ENCODE results near the gene ZNF77.
A peak's percentile ranks its signal among the peaks of the same experiment; 100 is the strongest.
"Not testable (repeated sequence)": the region's sequence is repeated elsewhere in the genome, so short reads cannot be mapped to it uniquely, and the experiment has no call there.

The ZNF77 gene

DNA sequence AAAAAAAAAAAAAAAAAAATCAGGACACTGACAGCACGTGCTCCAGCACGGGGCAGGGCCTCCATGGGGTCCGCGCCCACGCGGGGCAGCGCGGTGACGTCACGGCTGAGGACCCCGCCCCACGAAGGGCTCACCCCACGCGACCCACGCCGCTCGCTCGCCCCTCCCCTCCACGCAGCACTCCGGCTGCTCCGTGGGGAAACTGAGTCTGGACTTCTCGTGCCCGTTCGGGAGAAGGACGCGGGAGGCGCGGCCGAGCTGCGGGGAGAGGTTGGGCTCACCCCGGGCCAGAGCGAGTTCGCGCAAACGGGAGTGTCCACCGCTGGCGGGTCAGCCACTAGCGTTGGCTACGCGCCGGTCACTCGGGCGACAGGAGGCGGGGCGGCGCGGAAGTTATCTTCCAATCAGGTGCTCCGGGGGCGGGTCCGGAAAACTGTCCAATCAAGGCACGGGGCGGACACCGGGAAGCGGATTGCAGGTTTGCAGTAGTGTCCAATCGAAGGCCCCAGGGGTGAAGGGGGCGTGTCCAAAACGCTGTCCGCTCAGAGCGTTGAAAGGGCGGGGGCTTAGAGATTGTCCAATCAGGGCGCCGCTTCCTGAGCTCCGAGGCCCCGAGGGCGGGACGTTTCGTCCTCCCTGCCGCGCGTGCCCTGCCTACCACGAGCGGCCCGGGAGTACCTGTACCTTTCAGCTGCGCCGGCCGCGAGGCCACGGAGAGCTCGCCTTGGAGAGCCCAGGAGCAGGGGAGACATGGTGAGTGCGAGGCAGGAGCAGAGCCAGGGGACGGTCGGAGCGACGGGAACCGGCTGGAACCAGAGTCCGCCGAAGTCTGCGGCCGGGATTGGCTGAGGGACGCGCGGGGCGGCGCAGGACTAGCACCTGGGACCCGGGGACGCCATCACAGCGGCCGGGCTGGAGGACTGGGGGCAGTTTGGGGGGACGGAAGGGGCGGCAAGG, 44.2 kb downstream of the ZNF77 start, which contains the start of gene ZNF57:
Gene ZNF57, plus strand, starts transcription at position 633 of the 957 bp plus-strand sequence. Its CDS starts 118 bp downstream, at position 751.
- Histone ChIP-seq H3K9me3 (ENCODE audit: control insufficient read depth in 1 of 2, low read length in 2 of 2) (peaks cover 0 to 5% of the 10 kb centered on the region in 2 donors), H3K4me1 (ENCODE audit: control insufficient read depth in 1 of 2, insufficient read depth in 2 of 2, low read length in 2 of 2) (peaks cover 5 to 11% of the 10 kb centered on the region in 2 donors), H3K27me3 (ENCODE audit: control insufficient read depth in 1 of 2, insufficient read depth in 2 of 2, low read length in 2 of 2) (no peaks in the 10 kb centered on the region), H3K9ac (ENCODE audit: low read depth in 1 of 2, low read length in 2 of 2) (peak within 1 kb of the TSS; percentile 77 to 84), H3K4me3 (ENCODE audit: low read depth in 1 of 2, low read length in 2 of 2) (peak within 1 kb of the TSS; percentile 73 to 86), H3K36me3 (ENCODE audit: control insufficient read depth in 1 of 2, insufficient read depth in 2 of 2, low read length in 2 of 2) (no peaks in the 10 kb centered on the region), H3K27ac (ENCODE audit: low read depth, low read length) (peak within 1 kb of the TSS; percentile 80)

DNA sequence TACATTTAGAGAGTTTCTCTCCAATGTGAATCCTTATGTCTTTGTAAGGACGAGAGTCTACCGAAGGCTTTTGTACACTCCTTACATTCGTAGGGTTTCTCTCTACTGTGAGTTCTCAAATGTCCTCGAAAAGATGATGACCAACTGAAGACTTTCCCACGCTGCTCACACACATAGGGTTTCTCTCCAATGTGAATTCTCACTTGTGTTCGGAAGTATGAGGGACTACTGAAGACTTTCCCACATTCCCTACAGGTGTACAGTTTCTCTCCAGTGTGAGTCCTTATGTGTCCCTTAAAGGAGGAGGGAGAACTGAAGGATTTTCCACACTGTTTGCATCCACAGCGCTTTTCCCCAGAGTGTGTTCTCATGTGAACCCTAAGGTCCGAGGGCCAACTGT, 48.1 kb downstream of the ZNF77 start:
- Histone ChIP-seq H3K9me3 (ENCODE audit: control insufficient read depth in 1 of 2, low read length in 2 of 2) (peaks cover 0 to 5% of the 10 kb centered on the region in 2 donors), H3K36me3 (ENCODE audit: control insufficient read depth in 1 of 2, insufficient read depth in 2 of 2, low read length in 2 of 2) (no peaks in the 10 kb centered on the region), H3K4me3 (ENCODE audit: low read depth in 1 of 2, low read length in 2 of 2) (no peak overlapping the region), H3K9ac (ENCODE audit: low read depth in 1 of 2, low read length in 2 of 2) (no peak overlapping the region), H3K27me3 (ENCODE audit: control insufficient read depth in 1 of 2, insufficient read depth in 2 of 2, low read length in 2 of 2) (no peaks in the 10 kb centered on the region), H3K4me1 (ENCODE audit: control insufficient read depth in 1 of 2, insufficient read depth in 2 of 2, low read length in 2 of 2) (no peaks in the 10 kb centered on the region), H3K27ac (ENCODE audit: low read depth, low read length) (no peak overlapping the region)

DNA sequence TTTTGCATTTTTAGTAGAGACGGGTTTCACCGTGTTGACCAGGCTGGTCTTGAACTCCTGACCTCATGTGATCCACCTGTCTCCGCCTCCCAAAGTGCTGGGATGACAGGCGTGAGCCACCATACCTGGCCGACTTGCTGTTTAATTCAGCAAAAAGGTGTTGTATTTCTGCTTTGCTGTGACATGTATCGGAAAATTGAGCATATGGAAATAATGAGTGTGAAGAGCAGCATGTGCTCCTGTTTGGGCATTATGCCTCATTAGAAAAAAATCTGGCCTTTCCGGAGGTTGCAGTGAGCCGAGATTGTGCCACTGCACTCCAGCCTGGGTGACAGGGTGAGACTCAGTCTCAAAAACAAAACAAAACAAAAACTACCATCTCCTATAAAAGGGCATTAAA, 54.2 kb downstream of the ZNF77 start:
- not testable (repeated sequence) for H3K36me3 ChIP-seq (ENCODE audit: control insufficient read depth in 1 of 2, insufficient read depth in 2 of 2, low read length in 2 of 2); H3K4me3 ChIP-seq (ENCODE audit: low read depth in 1 of 2, low read length in 2 of 2); H3K4me1 ChIP-seq (ENCODE audit: control insufficient read depth in 1 of 2, insufficient read depth in 2 of 2, low read length in 2 of 2); H3K27ac ChIP-seq (ENCODE audit: low read depth, low read length); H3K9me3 ChIP-seq (ENCODE audit: control insufficient read depth in 1 of 2, low read length in 2 of 2); H3K27me3 ChIP-seq (ENCODE audit: control insufficient read depth in 1 of 2, insufficient read depth in 2 of 2, low read length in 2 of 2); H3K9ac ChIP-seq (ENCODE audit: low read depth in 1 of 2, low read length in 2 of 2)

DNA sequence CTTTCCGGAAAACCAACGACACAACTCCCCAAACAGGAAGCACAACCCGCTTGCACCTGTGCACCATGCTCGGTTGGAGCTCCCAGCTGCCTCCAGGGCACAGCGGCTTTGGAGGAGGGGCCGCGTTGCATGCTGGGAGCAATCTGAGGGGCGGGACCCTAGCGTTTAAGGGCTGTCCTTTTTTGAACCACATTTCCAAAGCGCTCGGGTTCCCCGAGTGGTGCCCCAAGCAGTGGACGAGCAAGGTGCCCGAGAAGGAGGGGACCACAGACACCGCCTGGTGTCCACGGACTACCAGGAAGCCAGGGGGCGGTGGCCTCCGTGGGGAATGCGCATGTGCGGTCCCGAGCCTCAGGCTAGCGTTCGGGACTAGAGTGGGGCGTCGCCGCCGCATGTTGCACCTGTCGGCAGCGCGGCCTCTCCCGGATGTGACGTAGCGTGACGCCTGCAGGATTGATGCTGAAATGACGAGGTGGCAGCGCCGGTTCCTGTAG, 56.0 kb downstream of the ZNF77 start:
- Histone ChIP-seq H3K27ac (ENCODE audit: low read depth, low read length) (no peak overlapping the region), H3K4me1 (ENCODE audit: control insufficient read depth in 1 of 2, insufficient read depth in 2 of 2, low read length in 2 of 2) (no peaks in the 10 kb centered on the region), H3K36me3 (ENCODE audit: control insufficient read depth in 1 of 2, insufficient read depth in 2 of 2, low read length in 2 of 2) (no peaks in the 10 kb centered on the region), H3K9me3 (ENCODE audit: control insufficient read depth in 1 of 2, low read length in 2 of 2) (no peaks in the 10 kb centered on the region), H3K9ac (ENCODE audit: low read depth in 1 of 2, low read length in 2 of 2) (no peak overlapping the region), H3K4me3 (ENCODE audit: low read depth in 1 of 2, low read length in 2 of 2) (peak overlapping the region in 1 of 2 donors; percentile 51), H3K27me3 (ENCODE audit: control insufficient read depth in 1 of 2, insufficient read depth in 2 of 2, low read length in 2 of 2) (no peaks in the 10 kb centered on the region)

DNA sequence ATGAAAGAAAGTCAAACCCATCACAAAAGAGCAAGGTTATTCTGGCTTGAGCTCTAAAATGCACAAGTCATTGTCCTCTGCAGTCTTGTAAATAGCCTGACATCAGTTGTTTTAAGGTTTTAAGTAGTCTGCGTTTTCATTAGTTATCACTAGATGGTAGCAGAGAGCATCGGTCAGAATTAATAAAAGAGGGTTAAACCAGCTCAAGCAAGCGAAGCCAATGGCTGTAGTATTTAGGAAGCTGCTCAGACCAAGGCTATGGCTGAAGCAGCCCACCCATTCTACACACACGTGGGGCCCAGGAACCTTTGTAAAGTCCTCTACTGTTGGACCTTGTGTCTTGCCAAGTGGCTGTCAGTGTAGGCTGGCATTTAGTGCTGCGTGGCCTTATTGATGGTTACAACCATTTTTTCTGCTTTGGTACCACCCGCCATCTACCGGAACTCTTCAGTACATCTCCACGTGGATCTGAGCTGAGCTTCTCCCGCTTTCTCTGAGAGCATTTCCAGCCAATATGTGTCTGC, 57.3 kb downstream of the ZNF77 start:
- H3K9me3 ChIP-seq (ENCODE audit: control insufficient read depth in 1 of 2, low read length in 2 of 2): no peaks in the 10 kb centered on the region
- no peaks in the 10 kb centered on the region for H3K36me3 ChIP-seq (ENCODE audit: control insufficient read depth in 1 of 2, insufficient read depth in 2 of 2, low read length in 2 of 2)
- no peaks in the 10 kb centered on the region for H3K27me3 ChIP-seq (ENCODE audit: control insufficient read depth in 1 of 2, insufficient read depth in 2 of 2, low read length in 2 of 2)
- H3K9ac ChIP-seq (ENCODE audit: low read depth in 1 of 2, low read length in 2 of 2): no peak overlapping the region
- H3K27ac ChIP-seq (ENCODE audit: low read depth, low read length): no peak overlapping the region
- H3K4me3 ChIP-seq (ENCODE audit: low read depth in 1 of 2, low read length in 2 of 2): no peak overlapping the region
- H3K4me1 ChIP-seq (ENCODE audit: control insufficient read depth in 1 of 2, insufficient read depth in 2 of 2, low read length in 2 of 2): no peaks in the 10 kb centered on the region

DNA sequence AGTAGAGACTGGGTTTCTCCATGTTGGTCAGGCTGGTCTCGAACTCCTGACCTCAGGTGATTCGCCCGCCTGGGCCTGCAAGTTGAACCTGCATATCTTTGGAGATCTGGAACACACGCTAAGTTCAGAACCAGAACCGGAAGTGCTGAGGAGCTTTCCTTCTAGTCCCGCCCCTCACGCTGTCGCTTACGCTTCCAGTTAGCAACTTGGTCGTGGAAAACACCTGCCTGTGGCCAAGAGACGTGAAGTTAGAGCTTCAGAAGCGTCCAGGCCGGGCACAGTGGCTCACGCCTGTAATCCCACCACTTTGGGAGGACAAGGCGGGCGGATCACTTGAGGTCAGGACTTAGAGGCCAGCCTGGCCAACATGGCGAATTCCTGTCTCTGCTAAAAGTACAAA, 59.0 kb downstream of the ZNF77 start:
- no peaks in the 10 kb centered on the region for H3K27me3 ChIP-seq (ENCODE audit: control insufficient read depth in 1 of 2, insufficient read depth in 2 of 2, low read length in 2 of 2)
- H3K36me3 ChIP-seq (ENCODE audit: control insufficient read depth in 1 of 2, insufficient read depth in 2 of 2, low read length in 2 of 2): no peaks in the 10 kb centered on the region
- no peaks in the 10 kb centered on the region for H3K9me3 ChIP-seq (ENCODE audit: control insufficient read depth in 1 of 2, low read length in 2 of 2)
- no peaks in the 10 kb centered on the region for H3K4me1 ChIP-seq (ENCODE audit: control insufficient read depth in 1 of 2, insufficient read depth in 2 of 2, low read length in 2 of 2)
- no peak overlapping the region for H3K9ac ChIP-seq (ENCODE audit: low read depth in 1 of 2, low read length in 2 of 2)
- no peak overlapping the region for H3K4me3 ChIP-seq (ENCODE audit: low read depth in 1 of 2, low read length in 2 of 2)
- H3K27ac ChIP-seq (ENCODE audit: low read depth, low read length): no peak overlapping the region

DNA sequence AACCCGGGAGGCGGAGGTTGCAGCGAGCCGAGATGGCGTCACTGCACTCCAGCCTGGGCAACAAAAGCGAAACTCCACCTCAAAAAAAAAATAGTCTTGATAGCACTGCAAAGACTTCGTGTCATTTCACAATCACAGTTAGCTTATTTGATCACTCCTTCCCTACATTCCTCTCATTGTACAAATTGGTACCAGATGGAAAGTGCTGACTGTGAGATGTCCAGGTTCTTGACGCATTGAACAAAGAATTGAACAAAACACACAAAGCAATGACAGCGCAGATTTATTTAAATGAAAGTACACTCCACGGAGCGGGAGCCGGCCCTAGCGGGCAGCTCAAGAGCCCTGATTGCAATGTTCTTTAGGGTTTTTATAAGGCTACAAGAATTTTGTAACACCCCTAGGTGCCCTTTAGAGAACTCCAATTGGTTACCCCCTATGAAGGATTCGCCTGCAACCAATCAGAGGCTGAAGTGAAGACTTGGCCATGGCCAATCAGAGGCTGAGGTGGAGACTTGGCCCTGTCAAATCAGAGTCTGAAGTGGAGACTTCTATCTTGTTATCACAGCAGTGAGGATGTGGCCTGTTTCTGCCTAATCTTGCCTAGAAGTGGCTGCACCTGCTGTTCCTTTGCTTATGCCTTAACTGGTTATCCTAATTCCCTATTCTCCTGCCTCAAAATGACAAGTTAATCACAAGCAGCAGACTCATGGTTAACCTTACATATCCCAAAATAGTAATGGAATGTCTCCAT, 60.9 kb downstream of the ZNF77 start:
- Histone ChIP-seq H3K27ac (ENCODE audit: low read depth, low read length) (no peak overlapping the region), H3K9me3 (ENCODE audit: control insufficient read depth in 1 of 2, low read length in 2 of 2) (peaks cover 0 to 3% of the 10 kb centered on the region in 2 donors), H3K4me3 (ENCODE audit: low read depth in 1 of 2, low read length in 2 of 2) (no peak overlapping the region), H3K27me3 (ENCODE audit: control insufficient read depth in 1 of 2, insufficient read depth in 2 of 2, low read length in 2 of 2) (no peaks in the 10 kb centered on the region), H3K36me3 (ENCODE audit: control insufficient read depth in 1 of 2, insufficient read depth in 2 of 2, low read length in 2 of 2) (no peaks in the 10 kb centered on the region), H3K9ac (ENCODE audit: low read depth in 1 of 2, low read length in 2 of 2) (no peak overlapping the region), H3K4me1 (ENCODE audit: control insufficient read depth in 1 of 2, insufficient read depth in 2 of 2, low read length in 2 of 2) (no peaks in the 10 kb centered on the region)
